HG03103 (cell line): ENCODE results near the gene USF2.

Experiments
- ATAC-seq: cut with Tn5 transposase; IDR thresholded peaks from one replicate; pipeline ENCODE4 v1.9.1; 2021; ENCODE audit warnings: low read depth; ENCODE audit not compliant: unreplicated experiment

The USF2 gene

GRCh38 chr19:35296644-35297514 is 28.1 kb downstream of the USF2 start:
- ATAC-seq: no peak

- no peak for ATAC-seq
Observed at GRCh38 chr19:35297515-35297848, 28.7 kb downstream of the USF2 start.

GRCh38 chr19:35297922-35298321 is 29.2 kb downstream of the USF2 start:
- ATAC-seq: no peak

GRCh38 chr19:35298561-35298972 is 29.8 kb downstream of the USF2 start:
- ATAC-seq: no peak

GRCh38 chr19:35299523-35300338 is 31.0 kb downstream of the USF2 start:
- no peak for ATAC-seq

- no peak for ATAC-seq
Observed at GRCh38 chr19:35300339-35300649, 31.5 kb downstream of the USF2 start.

- no peak for ATAC-seq
Observed at GRCh38 chr19:35301961-35302360, 33.2 kb downstream of the USF2 start.

GRCh38 chr19:35302446-35302845 is 33.7 kb downstream of the USF2 start:
- no peak for ATAC-seq

- no peak for ATAC-seq
Observed at GRCh38 chr19:35303357-35303915, 34.7 kb downstream of the USF2 start.

- no peak for ATAC-seq
Observed at GRCh38 chr19:35304036-35304435, 35.3 kb downstream of the USF2 start.

GRCh38 chr19:35305181-35305580 is 36.4 kb downstream of the USF2 start:
- no peak for ATAC-seq

GRCh38 chr19:35306473-35307246 is 37.9 kb downstream of the USF2 start:
- no peak for ATAC-seq

- no peak for ATAC-seq
Observed at GRCh38 chr19:35307931-35308330, 39.2 kb downstream of the USF2 start.

- no peak for ATAC-seq
Observed at GRCh38 chr19:35308910-35309309, 40.1 kb downstream of the USF2 start.

- ATAC-seq: no peak
Observed at GRCh38 chr19:35309481-35310279, 40.9 kb downstream of the USF2 start.

- ATAC-seq: no peak
Observed at GRCh38 chr19:35310331-35310730, 41.6 kb downstream of the USF2 start.

- no peak for ATAC-seq
Observed at GRCh38 chr19:35310811-35311465, 42.2 kb downstream of the USF2 start.

GRCh38 chr19:35311901-35312665 is 43.3 kb downstream of the USF2 start:
- no peak for ATAC-seq

GRCh38 chr19:35313587-35313986 is 44.8 kb downstream of the USF2 start:
- no peak for ATAC-seq
